Bronchus fibroblast of lung (primary cell): ENCODE data around the gene MANSC4. TPM values are rescaled to one million over a fixed set of nuclear protein-coding genes. Genes with fewer than 3 reads are reported as not detected.

Source experiments
- total RNA-seq: library from RNA; depleted of rRNA; stranded (reverse); fragments of >200 nt; gene quantifications from 2 replicates; pipeline ENCODE4 v1.2.3, GENCODE V29; 2015

Gene MANSC4
- not detected in 2 replicates for total RNA-seq

GRCh38 chr12:27779920-27780611, at the start of gene MANSC4, which contains the start of gene KLHL42:
Gene MANSC4, minus strand, starts transcription at chr12:27780236. Its CDS starts 8,960 bp downstream, at chr12:27771276.
Gene KLHL42, plus strand, starts transcription at chr12:27780233. Its CDS starts 98 bp downstream, at chr12:27780331.

Other genes starting within 250 kb of the MANSC4 start
- 0.67 and 0.89 TPM in 2 replicates for gene REP15, start 83.8 kb downstream of the MANSC4 start, total RNA-seq
- gene MRPS35, start 69.4 kb downstream of the MANSC4 start, total RNA-seq = 48.0 and 50.6 TPM in 2 replicates
- gene KLHL42, start within 50 bp of the MANSC4 start, total RNA-seq = 14.3 and 15.8 TPM in 2 replicates
- gene PTHLH, start 192.5 kb upstream of the MANSC4 start, total RNA-seq = not detected in 2 replicates